ENCODE results near the gene GPC5. TPM values are rescaled to one million over a fixed set of nuclear protein-coding genes. Genes with fewer than 3 reads are reported as not detected.

GPC5 gene
- total RNA-seq, 1 donor from 2014 or later, result 0.28 TPM

GRCh38 chr13:92317066-92317465 lies 918.6 kb downstream of the GPC5 start:
- H3K27ac Mint-ChIP-seq (ENCODE audit: unreplicated experiment), result peak overlapping the region; percentile 40

GRCh38 chr13:92320323-92320722 lies 921.9 kb downstream of the GPC5 start:
- no peak for DNase-seq (ENCODE audit: low read depth, low spot score)
- H3K9me3 Mint-ChIP-seq, result no peaks in the 10 kb centered on the region
- TF ChIP-seq CTCF (conservative IDR thresholded peaks at IDR 0.05), result no peak
- H3K27me3 Mint-ChIP-seq (ENCODE audit: low read depth), result no peaks in the 10 kb centered on the region
- no peaks in the 10 kb centered on the region for H3K36me3 Mint-ChIP-seq (ENCODE audit: low read depth)
- no peak overlapping the region for H3K4me3 Mint-ChIP-seq
- H3K4me1 Mint-ChIP-seq, result peaks cover 8% of the 10 kb centered on the region
- no peak overlapping the region for H3K27ac Mint-ChIP-seq (ENCODE audit: unreplicated experiment)

More at GRCh38 chr13:92317066-92317465, 918.6 kb downstream of the GPC5 start:
- H3K36me3 Mint-ChIP-seq (ENCODE audit: low read depth), result no peaks in the 10 kb centered on the region
- no peaks in the 10 kb centered on the region for H3K9me3 Mint-ChIP-seq
- DNase-seq (ENCODE audit: low read depth, low spot score), result no peak
- H3K4me3 Mint-ChIP-seq, result no peak overlapping the region
- TF ChIP-seq CTCF (conservative IDR thresholded peaks at IDR 0.05), result no peak
- peaks cover 10% of the 10 kb centered on the region for H3K4me1 Mint-ChIP-seq
- no peaks in the 10 kb centered on the region for H3K27me3 Mint-ChIP-seq (ENCODE audit: low read depth)

GRCh38 chr13:92321174-92321573 lies 922.8 kb downstream of the GPC5 start:
- TF ChIP-seq CTCF (conservative IDR thresholded peaks at IDR 0.05), result no peak
- Mint-ChIP-seq H3K27ac (ENCODE audit: unreplicated experiment) (no peak overlapping the region), H3K27me3 (ENCODE audit: low read depth) (no peaks in the 10 kb centered on the region), H3K36me3 (ENCODE audit: low read depth) (no peaks in the 10 kb centered on the region), H3K4me1 (peaks cover 5% of the 10 kb centered on the region), H3K9me3 (no peaks in the 10 kb centered on the region), H3K4me3 (no peak overlapping the region)
- no peak for DNase-seq (ENCODE audit: low read depth, low spot score)

GRCh38 chr13:92345627-92346026 lies 947.2 kb downstream of the GPC5 start:
- Mint-ChIP-seq H3K27me3 (ENCODE audit: low read depth) (no peaks in the 10 kb centered on the region), H3K9me3 (no peaks in the 10 kb centered on the region), H3K27ac (ENCODE audit: unreplicated experiment) (no peak overlapping the region), H3K4me3 (no peak overlapping the region), H3K4me1 (no peaks in the 10 kb centered on the region), H3K36me3 (ENCODE audit: low read depth) (no peaks in the 10 kb centered on the region)
- TF ChIP-seq CTCF (conservative IDR thresholded peaks at IDR 0.05), result no peak
- DNase-seq (ENCODE audit: low read depth, low spot score), result no peak

GRCh38 chr13:92346046-92346445 lies 947.6 kb downstream of the GPC5 start:
- no peaks in the 10 kb centered on the region for H3K9me3 Mint-ChIP-seq
- no peaks in the 10 kb centered on the region for H3K27me3 Mint-ChIP-seq (ENCODE audit: low read depth)
- DNase-seq (ENCODE audit: low read depth, low spot score), result no peak
- no peak overlapping the region for H3K4me3 Mint-ChIP-seq
- H3K36me3 Mint-ChIP-seq (ENCODE audit: low read depth), result no peaks in the 10 kb centered on the region
- no peak overlapping the region for H3K27ac Mint-ChIP-seq (ENCODE audit: unreplicated experiment)
- no peaks in the 10 kb centered on the region for H3K4me1 Mint-ChIP-seq
- TF ChIP-seq CTCF (conservative IDR thresholded peaks at IDR 0.05), result no peak

- no peak for TF ChIP-seq CTCF (conservative IDR thresholded peaks at IDR 0.05)
- H3K4me1 Mint-ChIP-seq, result no peaks in the 10 kb centered on the region
- H3K27me3 Mint-ChIP-seq (ENCODE audit: low read depth), result no peaks in the 10 kb centered on the region
- H3K27ac Mint-ChIP-seq (ENCODE audit: unreplicated experiment), result no peak overlapping the region
- no peak overlapping the region for H3K4me3 Mint-ChIP-seq
- no peaks in the 10 kb centered on the region for H3K36me3 Mint-ChIP-seq (ENCODE audit: low read depth)
- no peak for DNase-seq (ENCODE audit: low read depth, low spot score)
- H3K9me3 Mint-ChIP-seq, result peaks cover 7% of the 10 kb centered on the region
Observed at GRCh38 chr13:92354583-92354982, 956.2 kb downstream of the GPC5 start.
